OCI-LY1 (cell line): ENCODE measurements around the gene PNMA8B.
"Not testable (repeated sequence)": the region's sequence is repeated elsewhere in the genome, so short reads cannot be mapped to it uniquely, and the experiment has no call there.

Experiments used
- H2AFZ ChIP-seq: fragments of 200-600 bp; sonication (generic), shearing (Covaris generic); 2 replicates; pipeline ENCODE4 v1.6.0; 2014; ENCODE audit warnings: antibody characterized with exemption, mild to moderate bottlenecking, low read length
- H3F3A ChIP-seq: fragments of 200-600 bp; sonication (generic), shearing (Covaris generic); 2 replicates; pipeline ENCODE4 v1.6.0; 2014; ENCODE audit warnings: mild to moderate bottlenecking, antibody characterized with exemption, low read length, moderate library complexity; ENCODE audit not compliant: insufficient read depth
- H3K27ac ChIP-seq: fragments of 200-600 bp; sonication (generic); 2 replicates; pipeline ENCODE4 v1.5.1; 2014; ENCODE audit warnings: low read length, mixed run types, mild to moderate bottlenecking, low read depth; ENCODE audit not compliant: poor library complexity, severe bottlenecking
- H3K27me3 ChIP-seq: fragments of 200-600 bp; sonication (generic); 2 replicates; pipeline ENCODE4 v1.6.0; 2014; ENCODE audit warnings: antibody characterized with exemption, mild to moderate bottlenecking, low read length, moderate library complexity; ENCODE audit not compliant: insufficient read depth
- H3K36me3 ChIP-seq: fragments of 200-600 bp; sonication (generic); 2 replicates; pipeline ENCODE4 v1.6.1; 2014; ENCODE audit warnings: mild to moderate bottlenecking, antibody characterized with exemption, low read length, moderate library complexity, mixed read lengths; ENCODE audit not compliant: insufficient read depth
- H3K4me1 ChIP-seq: fragments of 200-600 bp; sonication (generic); 2 replicates; pipeline ENCODE4 v1.5.1; 2014; ENCODE audit warnings: mild to moderate bottlenecking, low read length, moderate library complexity; ENCODE audit not compliant: insufficient read depth, severe bottlenecking
- H3K4me2 ChIP-seq: fragments of 200-600 bp; sonication (generic), shearing (Covaris generic); 2 replicates; pipeline ENCODE4 v1.6.1; 2014; ENCODE audit warnings: low read length
- H3K4me3 ChIP-seq: fragments of 200-600 bp; sonication (generic); 2 replicates; pipeline ENCODE4 v1.5.1; 2014; ENCODE audit warnings: low read length, low read depth, mild to moderate bottlenecking, mixed read lengths; ENCODE audit not compliant: poor library complexity, severe bottlenecking
- H3K79me2 ChIP-seq: fragments of 200-600 bp; shearing (Covaris generic); 2 replicates; pipeline ENCODE4 v1.6.1; 2016; ENCODE audit warnings: mixed run types, low read length, mixed read lengths; ENCODE audit not compliant: insufficient read depth
- H3K9ac ChIP-seq: fragments of 200-600 bp; sonication (generic), shearing (Covaris generic); 2 replicates; pipeline ENCODE4 v1.6.1; 2014; ENCODE audit warnings: mild to moderate bottlenecking, low read length, mixed read lengths
- H3K9me2 ChIP-seq: fragments of 200-600 bp; sonication (generic), shearing (Covaris generic); 2 replicates; pipeline ENCODE4 v1.6.1; 2014; ENCODE audit warnings: low read depth, mild to moderate bottlenecking, low read length, mixed read lengths
- H3K9me3 ChIP-seq: fragments of 200-600 bp; shearing (Covaris generic); 2 replicates; pipeline ENCODE4 v1.6.1; 2014; ENCODE audit warnings: low read length, mixed read lengths
- H4K20me1 ChIP-seq: fragments of 200-600 bp; sonication (generic), shearing (Covaris generic); 2 replicates; pipeline ENCODE4 v1.6.0; 2016; ENCODE audit warnings: mild to moderate bottlenecking, low read length; ENCODE audit not compliant: insufficient read depth
- EZH2 ChIP-seq: fragments of 200-600 bp; sonication (generic), shearing (Covaris generic); IDR thresholded peaks from 2 replicates; pipeline ENCODE4 v1.8.0; 2017; ENCODE audit warnings: borderline replicate concordance, mixed run types, mild to moderate bottlenecking, antibody characterized with exemption, low read length, moderate library complexity, mixed read lengths
- TF ChIP-seq, protein P1 (sequence below): fragments of 200-600 bp; sonication (generic), shearing (Covaris generic); IDR thresholded peaks from 2 replicates; pipeline ENCODE4 v1.5.1; 2017; ENCODE audit warnings: mild to moderate bottlenecking, antibody characterized with exemption, low read length, moderate library complexity, mixed read lengths

Gene PNMA8B

DNA sequence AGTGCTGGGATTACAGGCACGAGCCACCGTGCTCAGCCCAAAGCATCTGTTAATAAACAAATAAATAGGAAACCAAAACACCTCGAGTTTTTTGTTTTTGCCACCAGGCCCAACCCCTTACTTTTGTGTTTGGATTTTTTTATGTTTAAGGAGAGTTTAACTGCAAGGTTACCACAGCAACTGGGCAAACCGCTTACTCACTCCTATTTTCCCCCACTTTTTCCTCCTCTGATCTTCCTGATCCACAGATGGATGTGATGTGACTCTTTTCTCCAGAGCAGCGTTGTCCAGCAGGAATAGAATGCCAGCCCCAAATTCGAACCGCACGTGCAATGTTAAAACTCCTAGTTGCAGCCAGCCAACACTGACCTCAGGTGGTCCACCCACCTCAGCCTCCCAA, 2.1 kb upstream of the PNMA8B start:
- H3K79me2 ChIP-seq, result no peaks in the 10 kb centered on the region
- no peak overlapping the region for H3K27ac ChIP-seq
- no peak overlapping the region for H2AFZ ChIP-seq
- H3K4me1 ChIP-seq, result no peaks in the 10 kb centered on the region
- no peak overlapping the region for H3K9ac ChIP-seq
- H3K27me3 ChIP-seq, result peaks cover 4% of the 10 kb centered on the region; the same call in 1 of the 2 replicates
- H3K4me2 ChIP-seq, result no peak overlapping the region
- no peaks in the 10 kb centered on the region for H3F3A ChIP-seq
- no peaks in the 10 kb centered on the region for H3K36me3 ChIP-seq
- no peaks in the 10 kb centered on the region for H3K9me3 ChIP-seq
- H4K20me1 ChIP-seq, result no peaks in the 10 kb centered on the region
- no peaks in the 10 kb centered on the region for H3K9me2 ChIP-seq
- no peak overlapping the region for H3K4me3 ChIP-seq
- TF ChIP-seq, protein P1, sequence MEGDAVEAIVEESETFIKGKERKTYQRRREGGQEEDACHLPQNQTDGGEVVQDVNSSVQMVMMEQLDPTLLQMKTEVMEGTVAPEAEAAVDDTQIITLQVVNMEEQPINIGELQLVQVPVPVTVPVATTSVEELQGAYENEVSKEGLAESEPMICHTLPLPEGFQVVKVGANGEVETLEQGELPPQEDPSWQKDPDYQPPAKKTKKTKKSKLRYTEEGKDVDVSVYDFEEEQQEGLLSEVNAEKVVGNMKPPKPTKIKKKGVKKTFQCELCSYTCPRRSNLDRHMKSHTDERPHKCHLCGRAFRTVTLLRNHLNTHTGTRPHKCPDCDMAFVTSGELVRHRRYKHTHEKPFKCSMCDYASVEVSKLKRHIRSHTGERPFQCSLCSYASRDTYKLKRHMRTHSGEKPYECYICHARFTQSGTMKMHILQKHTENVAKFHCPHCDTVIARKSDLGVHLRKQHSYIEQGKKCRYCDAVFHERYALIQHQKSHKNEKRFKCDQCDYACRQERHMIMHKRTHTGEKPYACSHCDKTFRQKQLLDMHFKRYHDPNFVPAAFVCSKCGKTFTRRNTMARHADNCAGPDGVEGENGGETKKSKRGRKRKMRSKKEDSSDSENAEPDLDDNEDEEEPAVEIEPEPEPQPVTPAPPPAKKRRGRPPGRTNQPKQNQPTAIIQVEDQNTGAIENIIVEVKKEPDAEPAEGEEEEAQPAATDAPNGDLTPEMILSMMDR, result no peak
- TF ChIP-seq EZH2, result no peak

DNA sequence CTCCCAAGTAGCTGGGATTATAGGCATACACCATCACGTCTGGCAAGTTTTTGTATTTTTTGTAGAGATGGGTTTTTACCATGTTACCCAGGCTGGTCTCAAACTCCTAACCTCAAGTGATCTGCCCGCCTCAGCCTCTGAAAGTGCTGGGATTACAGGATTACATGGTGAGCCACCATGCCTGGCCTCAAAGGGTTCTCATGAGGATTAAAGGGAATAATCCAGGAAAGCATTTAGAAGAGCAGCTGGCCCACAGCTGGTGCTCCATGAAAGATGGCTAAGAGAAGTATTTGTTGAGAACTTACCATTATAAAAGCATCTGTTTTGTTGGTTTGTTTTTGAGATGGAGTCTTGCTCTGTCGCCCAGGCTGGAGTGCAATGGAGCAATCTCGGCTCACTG, 1.2 kb upstream of the PNMA8B start:
- not testable (repeated sequence) for H3K9me3 ChIP-seq, H3K27ac ChIP-seq, H3K36me3 ChIP-seq, H3K9me2 ChIP-seq, H3K79me2 ChIP-seq, H2AFZ ChIP-seq, H3K4me1 ChIP-seq, H3K4me2 ChIP-seq, H3K4me3 ChIP-seq, H3K27me3 ChIP-seq, H3K9ac ChIP-seq, H4K20me1 ChIP-seq, H3F3A ChIP-seq

DNA sequence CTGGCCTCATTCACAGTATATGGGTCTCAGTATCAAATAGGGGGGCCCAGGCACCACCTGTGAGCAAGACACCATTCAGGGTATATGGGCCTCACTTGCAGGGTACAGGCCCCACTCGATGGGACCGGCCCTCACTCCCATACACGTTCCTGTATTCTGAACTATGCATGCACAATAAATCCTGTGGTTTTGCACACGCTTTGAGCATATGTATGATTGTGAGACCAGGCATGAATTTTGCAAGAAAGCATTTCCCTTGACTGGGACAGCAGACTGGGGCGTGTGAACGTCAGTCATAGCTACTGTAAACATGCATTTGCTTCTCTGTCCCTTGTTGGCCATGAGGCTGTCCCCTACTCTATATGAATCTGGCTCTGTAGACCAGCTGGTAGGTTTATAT, 637 bp upstream of the PNMA8B start:
- H4K20me1 ChIP-seq, result no peaks in the 10 kb centered on the region
- peaks cover 4% of the 10 kb centered on the region; the same call in 1 of the 2 replicates for H3K27me3 ChIP-seq
- H3K4me3 ChIP-seq, result no peak overlapping the region
- H3K79me2 ChIP-seq, result no peaks in the 10 kb centered on the region
- no peak overlapping the region for H3K27ac ChIP-seq
- H2AFZ ChIP-seq, result no peak overlapping the region
- no peaks in the 10 kb centered on the region for H3F3A ChIP-seq
- H3K4me2 ChIP-seq, result no peak overlapping the region
- H3K9me3 ChIP-seq, result no peaks in the 10 kb centered on the region
- no peaks in the 10 kb centered on the region for H3K4me1 ChIP-seq
- no peak overlapping the region for H3K9ac ChIP-seq
- no peaks in the 10 kb centered on the region for H3K36me3 ChIP-seq
- TF ChIP-seq, protein P1, result no peak
- no peak for TF ChIP-seq EZH2
- H3K9me2 ChIP-seq, result no peaks in the 10 kb centered on the region

GRCh38 chr19:46494941-46495785, 504 bp downstream of the PNMA8B start:
- Histone ChIP-seq H3K36me3 (no peaks in the 10 kb centered on the region), H2AFZ (no peak overlapping the region), H4K20me1 (no peaks in the 10 kb centered on the region), H3K79me2 (no peaks in the 10 kb centered on the region), H3K27ac (no peak overlapping the region), H3K9me2 (no peaks in the 10 kb centered on the region), H3K9me3 (no peaks in the 10 kb centered on the region), H3K4me1 (no peaks in the 10 kb centered on the region), H3K4me2 (no peak overlapping the region), H3K9ac (no peak overlapping the region), H3K4me3 (no peak overlapping the region), H3K27me3 (no peaks in the 10 kb centered on the region), H3F3A (no peaks in the 10 kb centered on the region)
- TF ChIP-seq, protein P1, result no peak
- no peak for TF ChIP-seq EZH2
